CD4-positive, alpha-beta T cell treated with Interleukin-4 for 4 hours (primary cell): Measurements from ENCODE around the gene PCSK6.

Experiments used
- DNase-seq: peaks from one replicate; pipeline ENCODE4 v3.0.0-alpha.2; 2020

Gene PCSK6

GRCh38 chr15:101489599-101490407 is at the start of gene PCSK6:
TSS of gene PCSK6 (minus strand) at chr15:101489707. CDS start at chr15:101489670, 37 bp downstream.
- no peak for DNase-seq

- DNase-seq = no peak
Measured at GRCh38 chr15:101538996-101539395, 49.5 kb upstream of the PCSK6 start.

GRCh38 chr15:101538177-101538576 is 48.7 kb upstream of the PCSK6 start:
- no peak for DNase-seq

DNA sequence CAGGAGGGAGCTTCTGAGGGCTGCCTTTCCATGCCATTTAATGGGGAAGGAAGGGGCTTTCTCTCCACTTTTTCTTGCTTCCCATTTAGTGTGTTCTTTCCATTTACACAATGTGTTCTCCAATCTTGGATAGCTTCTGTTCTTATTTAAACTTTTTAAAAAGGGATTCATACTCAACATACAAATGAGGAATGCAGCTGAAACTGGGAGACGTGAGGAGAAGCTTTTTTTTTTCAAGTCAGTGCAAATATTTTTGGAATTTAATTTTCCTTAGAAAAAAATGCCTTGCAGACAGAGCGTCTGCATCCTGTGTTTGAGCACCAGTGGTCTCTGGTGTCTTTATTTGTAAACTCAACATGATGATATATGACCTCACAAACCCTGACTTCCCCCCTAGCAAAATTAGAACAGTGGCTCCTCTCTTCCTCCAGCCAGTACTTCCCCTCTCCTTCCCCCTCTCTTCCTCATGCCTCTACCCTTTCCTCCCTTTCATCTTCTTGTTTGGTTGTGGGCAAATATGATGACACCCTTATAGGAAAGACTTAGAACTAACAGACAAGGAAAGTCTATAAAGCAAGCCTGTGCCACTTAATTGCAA is 48.1 kb upstream of the PCSK6 start:
- DNase-seq = no peak

DNA sequence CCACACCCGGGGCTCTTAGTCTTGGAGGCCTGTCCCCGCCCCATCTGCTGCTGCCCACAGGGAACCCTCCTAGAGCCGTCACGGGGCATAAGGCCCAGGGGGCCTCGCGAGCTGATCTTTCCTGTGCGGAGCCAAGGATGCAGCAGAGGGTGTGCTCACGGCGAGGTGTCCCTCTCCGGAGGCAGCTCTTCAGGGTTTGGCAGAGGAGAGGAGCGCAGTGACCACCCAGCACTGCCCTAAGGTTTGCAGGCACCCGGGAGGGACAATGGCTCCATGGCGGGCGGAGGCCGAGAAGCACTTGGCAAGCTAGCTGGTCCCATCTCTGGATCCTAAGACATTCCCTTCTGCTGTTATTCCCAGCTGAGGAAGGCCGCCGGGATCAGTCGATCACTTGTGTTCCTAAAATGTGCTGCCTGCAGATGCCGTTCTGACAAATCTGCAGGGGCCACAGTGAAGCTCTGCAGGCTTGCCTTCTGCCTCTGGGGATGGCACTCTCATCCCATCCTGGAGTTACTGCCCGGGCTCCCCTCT is 47.4 kb upstream of the PCSK6 start:
- no peak for DNase-seq

- no peak for DNase-seq
Measured at GRCh38 chr15:101536166-101536874, 46.8 kb upstream of the PCSK6 start.

- no peak for DNase-seq
Measured at GRCh38 chr15:101535170-101535902, 45.8 kb upstream of the PCSK6 start.

- DNase-seq = no peak
Measured at GRCh38 chr15:101534376-101534970, 45.0 kb upstream of the PCSK6 start.

DNA sequence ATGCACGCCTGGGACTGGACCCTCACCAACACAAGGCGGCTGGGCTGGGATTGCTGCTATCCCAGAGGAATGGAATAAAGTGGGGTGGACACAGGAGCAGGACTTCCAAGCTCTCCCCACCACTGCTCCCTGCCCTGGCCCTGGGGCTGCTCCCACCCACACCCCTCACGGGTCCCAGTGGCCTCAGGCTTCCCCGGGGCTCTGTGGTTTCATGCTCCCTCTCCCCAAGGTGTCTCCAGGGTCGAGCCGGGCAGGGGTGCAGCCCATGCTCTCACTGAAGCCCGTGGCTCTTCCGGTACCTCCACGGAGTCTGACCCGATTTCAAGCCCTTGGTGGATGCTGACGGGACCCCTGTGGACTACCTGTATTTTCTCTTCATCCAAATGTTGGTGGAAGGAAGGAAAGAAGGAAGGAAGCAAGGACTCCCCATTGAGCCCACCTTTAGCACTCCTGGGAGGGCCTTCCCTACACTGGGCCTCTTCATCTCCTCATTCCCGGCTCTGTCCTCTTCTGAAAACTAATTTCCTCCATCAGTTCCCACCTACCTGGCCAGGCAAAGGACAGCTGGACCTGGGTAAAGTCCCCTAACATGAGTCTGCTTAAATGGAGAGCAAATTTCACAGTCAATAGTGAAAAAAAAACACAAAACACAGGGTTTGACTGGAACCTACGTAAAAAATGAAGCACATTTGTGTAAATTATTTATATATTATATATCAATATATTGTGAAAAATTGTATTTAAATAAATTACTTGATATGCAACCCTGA is 44.0 kb upstream of the PCSK6 start:
- no peak for DNase-seq

- no peak for DNase-seq
Measured at GRCh38 chr15:101532865-101533264, 43.4 kb upstream of the PCSK6 start.

GRCh38 chr15:101531170-101531569 is 41.7 kb upstream of the PCSK6 start:
- no peak for DNase-seq

DNA sequence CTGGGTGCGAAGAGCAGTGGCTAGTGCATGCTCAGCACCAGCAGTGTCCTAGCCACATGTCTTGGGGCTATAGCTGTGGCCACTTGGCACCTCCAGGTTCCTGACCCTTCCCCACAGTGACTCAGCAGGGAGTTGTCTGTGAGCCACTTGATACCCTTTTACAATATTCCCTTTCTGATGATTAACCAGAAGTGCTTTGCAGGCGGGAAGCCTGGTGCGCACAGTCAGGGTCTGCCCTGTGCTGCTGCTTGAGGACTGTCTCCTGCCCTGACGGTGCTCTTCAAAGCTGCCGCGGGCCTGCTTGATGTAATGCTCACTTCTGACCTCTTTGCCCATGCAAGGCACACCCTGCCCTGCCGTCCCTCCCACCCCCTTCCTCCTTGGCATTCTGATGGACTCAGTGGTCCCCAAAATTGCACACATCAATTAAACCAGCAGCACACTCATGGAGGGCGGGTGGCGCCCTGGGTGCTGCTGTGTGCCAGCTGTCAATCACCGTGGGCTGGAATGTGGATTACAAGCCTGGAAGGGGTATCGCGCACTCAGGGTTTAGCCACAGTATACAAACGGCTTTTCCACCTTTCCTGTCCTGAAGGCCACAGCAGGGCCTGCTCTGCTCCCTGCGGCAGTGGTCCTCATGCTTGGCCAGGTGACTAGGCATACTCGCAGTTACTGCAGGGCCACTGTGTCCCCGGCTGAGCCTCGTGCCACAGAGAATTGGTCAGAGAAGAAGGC is 40.9 kb upstream of the PCSK6 start:
- DNase-seq = no peak

DNA sequence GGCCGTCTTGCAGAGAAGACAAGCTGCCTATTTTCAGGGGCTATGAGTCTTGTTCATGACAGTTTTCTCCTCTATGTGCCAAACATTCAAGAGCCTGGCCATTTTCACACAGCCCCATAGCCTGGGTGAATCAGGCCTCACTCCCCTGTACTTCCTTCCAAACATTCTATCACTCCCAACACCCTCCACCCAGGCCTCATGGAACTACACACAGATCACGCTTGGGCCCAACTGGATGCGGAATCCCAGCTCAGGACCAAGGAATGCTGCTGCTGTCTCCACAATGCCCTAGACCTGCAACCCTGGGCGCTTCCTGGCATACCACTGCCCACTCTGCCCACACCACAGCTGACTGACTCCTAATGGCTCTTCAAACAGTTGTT is 39.4 kb upstream of the PCSK6 start:
- no peak for DNase-seq

GRCh38 chr15:101528108-101528916 is 38.8 kb upstream of the PCSK6 start:
- no peak for DNase-seq

DNA sequence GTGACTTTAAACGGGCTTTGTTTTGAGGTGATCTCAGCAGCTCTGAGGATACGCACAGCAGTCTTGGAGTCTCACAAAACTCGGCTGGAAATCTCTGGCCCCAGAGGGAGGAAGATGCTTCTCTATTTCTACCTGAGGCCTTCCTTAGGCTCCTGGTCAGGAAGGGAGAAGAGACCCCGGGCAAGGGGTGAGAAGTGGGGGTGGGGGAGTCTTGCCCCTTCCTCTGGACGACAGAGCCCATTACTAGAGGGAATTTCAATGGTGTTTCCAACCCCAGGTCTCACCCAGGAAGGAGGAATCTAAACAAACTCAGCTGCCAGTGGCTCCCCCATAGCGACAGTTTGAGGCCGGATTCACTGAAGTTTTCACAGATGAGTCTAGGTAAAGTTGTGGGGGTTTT is 37.4 kb upstream of the PCSK6 start:
- DNase-seq = no peak

DNA sequence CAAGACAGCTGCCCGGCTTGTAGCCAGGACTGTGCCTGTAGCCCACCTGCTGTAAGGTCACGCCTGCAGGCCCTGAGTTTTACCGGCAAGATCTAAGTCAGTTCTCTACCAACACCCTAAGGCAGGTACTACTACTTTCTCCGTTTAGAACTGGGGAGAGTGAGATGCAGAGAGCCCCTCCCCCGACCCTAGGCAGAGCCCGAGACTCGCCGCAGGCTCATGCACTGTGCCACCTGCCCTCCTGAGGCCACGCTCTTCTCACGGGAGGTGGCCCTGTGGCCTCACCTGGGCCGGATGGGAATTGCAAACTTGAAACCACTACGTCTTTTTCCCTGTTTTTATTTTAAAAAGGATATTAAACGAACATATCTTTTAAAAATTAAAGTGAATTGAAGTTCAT is 36.9 kb upstream of the PCSK6 start:
- DNase-seq = no peak

- DNase-seq = no peak
Measured at GRCh38 chr15:101526021-101526420, 36.5 kb upstream of the PCSK6 start.

- no peak for DNase-seq
Measured at GRCh38 chr15:101525087-101525669, 35.7 kb upstream of the PCSK6 start.

- no peak for DNase-seq
Measured at GRCh38 chr15:101523560-101523940, 34.0 kb upstream of the PCSK6 start.
